NCI-H526 (cell line): ENCODE measurements around the gene ZNF792.
"Not testable (repeated sequence)": the region's sequence is repeated elsewhere in the genome, so short reads cannot be mapped to it uniquely, and the experiment has no call there.

Source experiments
- DNase-seq, 2 experiments: peaks; one replicate each; lab custom pipeline; 2025; lab: John Stamatoyannopoulos, UW

The ZNF792 gene

DNA sequence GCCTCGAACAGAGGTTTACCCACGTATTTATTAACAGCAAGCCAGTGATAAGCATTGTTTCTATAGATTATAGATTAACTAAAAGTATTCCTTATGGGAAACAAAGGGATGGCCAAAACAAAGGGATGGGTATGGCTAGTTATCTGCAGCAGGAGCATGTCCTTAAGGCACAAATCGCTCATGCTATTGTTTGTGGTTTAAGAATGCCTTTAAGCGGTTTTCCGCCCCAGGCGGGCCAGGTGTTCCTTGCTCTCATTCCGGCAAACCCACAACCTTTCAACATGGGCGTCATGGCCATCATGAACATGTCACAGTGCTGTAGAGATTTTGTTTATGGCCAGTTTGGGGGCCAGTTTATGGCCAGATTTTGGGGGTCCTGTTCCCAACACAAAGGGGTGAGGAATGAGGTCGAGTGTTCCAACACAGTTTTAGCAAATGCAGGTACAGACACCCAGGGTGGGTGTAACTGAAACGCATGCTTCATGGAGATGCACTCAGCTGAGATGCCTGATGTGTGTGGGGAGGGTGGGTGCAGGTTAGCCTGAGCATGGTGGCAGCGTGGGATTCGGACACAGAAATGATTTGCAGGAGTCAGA, 6.3 kb upstream of the ZNF792 start:
- not testable (repeated sequence) for DNase-seq

DNA sequence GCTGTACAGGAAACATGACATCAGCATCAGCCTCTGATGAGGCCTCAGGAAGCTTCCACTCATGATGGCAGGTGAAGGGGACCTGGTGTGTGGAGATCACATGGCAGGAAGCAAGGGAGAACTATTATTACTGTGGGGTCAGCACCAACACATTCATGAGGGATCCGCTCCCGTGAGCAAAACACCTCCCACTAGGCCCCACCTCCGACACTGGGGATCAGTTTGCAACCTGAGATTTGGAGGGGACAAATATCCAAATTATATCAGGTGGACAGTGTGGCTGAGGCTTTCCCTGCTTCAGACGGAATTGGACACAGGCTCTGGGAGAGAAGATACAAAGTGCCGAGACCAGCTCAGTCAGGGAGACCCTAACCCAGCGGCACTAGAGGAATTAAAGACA, 5.7 kb upstream of the ZNF792 start:
- no peak for DNase-seq

GRCh38 chr19:34967551-34967950, 3.5 kb upstream of the ZNF792 start:
- no peak for DNase-seq

GRCh38 chr19:34965505-34965904, 1.5 kb upstream of the ZNF792 start:
- not testable (repeated sequence) for DNase-seq

DNA sequence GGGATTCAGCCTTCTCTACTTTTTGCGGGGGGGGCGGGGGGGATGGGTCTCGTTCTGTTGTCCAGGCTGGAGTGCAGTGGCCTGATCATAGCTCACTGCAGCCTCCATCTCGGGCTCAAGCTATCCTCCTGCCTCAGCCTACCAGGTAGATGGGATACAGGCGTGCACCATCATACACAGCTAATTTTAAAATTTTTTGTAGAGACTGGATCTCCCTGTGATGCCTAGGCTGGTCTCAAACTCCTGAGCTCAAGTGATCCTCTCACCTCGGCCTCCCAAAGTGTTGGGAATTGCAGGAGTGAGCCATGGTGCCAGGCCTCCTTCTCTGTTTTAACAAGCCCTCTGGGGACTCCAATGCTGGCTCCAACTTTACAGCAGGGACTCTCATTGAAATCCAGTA, 569 bp upstream of the ZNF792 start:
- no peak for DNase-seq

DNA sequence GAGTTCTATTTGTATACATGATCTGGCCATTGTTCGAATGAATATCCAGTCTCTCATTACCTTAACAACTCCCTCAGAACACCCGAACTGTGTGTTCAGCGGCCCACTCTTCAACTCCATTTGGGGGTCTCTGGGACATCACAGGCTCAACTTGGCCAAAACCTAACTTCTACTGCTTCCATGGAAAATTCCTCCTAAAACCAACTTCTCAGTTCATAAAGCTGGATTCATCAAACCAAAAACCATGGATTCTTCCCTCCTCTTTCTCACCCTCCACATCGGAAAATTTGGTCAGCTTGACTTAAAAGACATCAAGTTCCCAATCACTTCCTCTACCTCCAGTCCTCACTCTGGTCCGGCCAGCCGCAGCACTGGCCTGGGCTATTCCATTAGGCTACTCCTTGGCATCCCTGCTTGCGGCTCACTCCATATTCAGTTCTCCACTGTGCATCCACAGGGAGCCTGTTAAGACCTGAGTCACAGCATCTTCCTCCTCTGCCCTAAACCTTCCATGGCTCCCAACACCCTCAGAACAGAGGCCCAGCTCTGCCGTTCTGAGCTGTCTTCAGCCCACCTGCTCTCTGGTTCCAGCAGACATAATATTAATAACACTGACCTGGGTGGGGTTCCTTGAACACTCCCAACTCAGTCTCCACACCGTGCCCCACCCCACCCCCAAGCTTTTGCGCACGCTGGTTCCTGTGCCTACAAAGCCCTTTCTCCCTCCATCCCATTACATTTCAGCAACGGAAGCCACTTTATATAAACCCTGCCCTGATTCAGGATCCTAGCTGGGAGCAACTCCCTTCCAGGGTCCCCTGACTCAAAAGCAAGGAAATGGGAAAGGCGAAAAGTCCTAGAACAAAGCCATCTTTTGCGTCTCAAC, 1.1 kb downstream of the ZNF792 start:
- peak in 1 of 2 experiments; percentile 44 for DNase-seq

DNA sequence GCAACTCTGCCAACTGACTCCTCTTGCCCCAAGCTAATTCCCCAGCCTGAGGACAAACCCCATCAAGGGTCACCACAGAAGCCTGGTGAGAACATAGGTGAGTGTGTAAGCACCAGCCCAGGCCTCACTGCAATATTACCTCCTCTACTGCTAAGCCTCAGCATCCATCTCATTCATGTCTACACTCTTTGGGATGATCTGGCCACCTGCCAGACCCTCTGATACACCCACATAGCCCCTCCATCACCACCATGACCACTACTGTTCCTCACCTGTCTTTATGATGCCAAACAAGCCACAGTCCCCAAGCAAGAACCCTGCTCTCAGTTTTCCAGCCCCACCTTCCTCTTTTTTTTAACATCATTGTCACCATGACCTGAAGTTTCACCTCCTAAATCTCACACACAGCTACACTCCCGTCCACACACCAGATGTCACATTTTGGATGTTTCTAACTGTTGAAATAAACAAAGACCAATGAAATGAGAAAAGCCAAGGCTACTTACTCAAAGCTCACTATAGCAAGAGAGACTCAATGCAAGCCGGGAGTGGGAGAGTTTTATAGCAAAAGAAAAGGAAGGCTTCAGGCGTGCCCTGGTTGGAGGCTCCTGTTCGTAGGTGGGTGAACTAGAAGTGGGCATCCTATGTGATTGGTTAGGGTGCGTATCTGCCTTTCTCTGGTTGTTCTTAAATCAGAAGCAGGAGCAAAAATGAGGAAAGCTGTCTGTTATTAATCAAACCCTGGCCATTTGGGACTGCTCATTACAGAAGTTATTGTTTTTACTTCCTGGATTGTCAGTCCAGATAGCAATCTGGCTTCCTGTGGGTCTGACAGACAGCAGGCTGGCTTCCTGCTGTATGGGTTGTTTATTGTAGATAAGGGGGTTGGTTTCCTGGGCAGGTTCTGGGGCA, 2.0 kb downstream of the ZNF792 start:
- no peak for DNase-seq

GRCh38 chr19:34960940-34961679, 2.9 kb downstream of the ZNF792 start:
- DNase-seq: no peak

DNA sequence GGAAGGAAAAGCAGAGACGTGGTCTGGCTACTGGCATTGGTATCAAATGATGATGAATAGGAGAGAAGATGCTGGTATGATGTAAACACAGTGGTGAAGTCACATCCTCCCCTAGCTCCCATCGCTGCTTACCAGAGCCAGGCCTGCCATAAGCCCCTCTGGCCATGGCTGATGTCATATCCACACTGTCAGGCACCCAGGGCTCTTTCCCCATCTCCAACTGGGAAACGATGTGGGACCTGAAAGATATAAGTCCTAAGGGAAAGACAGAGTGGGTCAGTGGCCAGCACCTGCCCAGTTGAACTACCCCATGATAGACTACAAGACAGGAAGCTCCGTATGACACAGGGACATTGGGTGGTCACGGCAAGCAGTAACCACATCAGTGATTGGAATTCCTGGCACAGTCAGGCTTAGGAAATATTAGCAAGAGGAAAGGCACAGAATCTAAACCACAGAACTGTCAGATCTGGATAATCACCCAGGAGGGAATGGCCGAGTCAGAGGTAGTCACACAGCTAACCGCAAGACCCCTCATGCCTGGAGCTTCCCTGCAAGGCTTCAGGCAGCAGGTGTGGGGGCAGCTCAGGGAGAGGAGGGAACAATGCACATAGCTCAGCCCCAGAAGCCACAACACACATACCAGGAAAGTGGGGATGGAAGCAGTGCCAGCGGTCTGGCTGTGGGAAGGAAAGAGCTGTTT, 3.8 kb downstream of the ZNF792 start:
- DNase-seq: no peak

GRCh38 chr19:34959021-34959420, 5.0 kb downstream of the ZNF792 start:
- no peak for DNase-seq

DNA sequence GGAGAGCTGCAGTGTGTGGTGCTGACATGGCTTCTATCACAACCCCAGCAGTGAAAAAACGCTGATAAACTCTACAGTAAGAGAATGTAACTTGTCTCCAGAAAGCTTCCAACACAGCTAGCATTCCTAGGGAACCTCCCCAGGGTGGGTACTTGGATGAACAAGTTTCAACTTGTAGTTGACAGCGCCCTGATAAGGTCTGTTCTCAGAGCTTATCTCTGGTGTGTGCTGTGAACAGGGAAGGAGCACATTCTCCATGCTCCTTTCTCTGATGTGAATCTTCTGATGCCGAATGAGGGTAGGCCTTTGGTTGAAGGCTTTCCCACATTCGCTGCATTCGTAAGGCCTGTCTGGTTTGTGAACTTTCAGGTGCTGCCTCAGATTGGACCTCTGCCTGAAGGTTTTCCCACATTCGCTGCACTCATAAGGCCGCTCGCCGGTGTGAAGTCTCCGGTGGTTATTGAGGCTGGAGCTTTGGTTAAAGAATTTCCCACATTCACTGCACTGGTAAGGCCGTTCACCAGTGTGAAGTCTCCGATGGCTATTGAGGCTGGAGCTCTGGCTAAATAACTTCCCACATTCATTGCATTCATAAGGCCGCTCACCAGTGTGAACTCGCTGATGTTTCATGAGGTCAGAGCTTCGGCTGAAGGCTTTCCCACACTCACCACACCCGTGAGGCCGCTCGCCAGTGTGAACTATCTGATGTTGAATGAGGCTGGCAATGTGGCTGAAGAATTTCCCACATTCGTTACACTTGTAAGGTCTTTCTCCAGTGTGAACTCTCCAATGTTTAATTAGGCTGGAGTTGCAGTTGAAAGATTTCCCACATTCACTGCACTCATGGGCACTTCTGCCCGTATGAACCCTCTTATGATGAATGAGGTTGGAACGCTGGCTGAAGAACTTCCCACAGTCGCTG, 5.9 kb downstream of the ZNF792 start:
- DNase-seq: no peak

GRCh38 chr19:34953092-34953491, 10.9 kb downstream of the ZNF792 start:
- DNase-seq: no peak

DNA sequence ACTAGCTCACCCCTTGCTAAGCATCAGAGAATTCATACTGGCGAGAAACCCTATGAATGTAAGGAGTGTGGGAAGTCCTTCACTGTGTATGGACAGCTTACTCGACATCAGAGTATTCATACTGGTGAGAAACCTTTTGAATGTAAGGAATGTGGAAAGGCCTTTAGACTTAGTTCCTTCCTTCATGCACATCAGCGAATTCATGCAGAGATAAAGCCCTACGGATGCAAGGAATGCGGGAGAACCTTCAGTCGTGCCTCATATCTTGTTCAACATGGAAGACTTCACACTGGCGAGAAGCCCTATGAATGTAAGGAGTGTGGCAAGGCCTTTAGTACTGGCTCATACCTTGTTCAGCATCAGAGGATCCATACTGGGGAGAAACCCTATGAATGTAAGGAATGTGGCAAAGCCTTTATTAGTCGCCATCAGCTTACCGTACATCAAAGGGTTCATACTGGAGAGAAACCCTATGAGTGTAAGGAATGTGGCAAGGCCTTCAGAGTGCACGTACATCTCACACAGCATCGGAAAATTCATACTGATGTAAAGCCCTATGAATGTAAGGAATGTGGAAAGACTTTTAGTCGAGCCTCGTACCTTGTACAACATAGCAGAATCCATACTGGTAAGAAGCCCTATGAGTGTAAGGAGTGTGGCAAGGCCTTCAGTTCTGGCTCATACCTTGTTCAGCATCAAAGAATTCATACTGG, 20.0 kb downstream of the ZNF792 start:
- DNase-seq: no peak

DNA sequence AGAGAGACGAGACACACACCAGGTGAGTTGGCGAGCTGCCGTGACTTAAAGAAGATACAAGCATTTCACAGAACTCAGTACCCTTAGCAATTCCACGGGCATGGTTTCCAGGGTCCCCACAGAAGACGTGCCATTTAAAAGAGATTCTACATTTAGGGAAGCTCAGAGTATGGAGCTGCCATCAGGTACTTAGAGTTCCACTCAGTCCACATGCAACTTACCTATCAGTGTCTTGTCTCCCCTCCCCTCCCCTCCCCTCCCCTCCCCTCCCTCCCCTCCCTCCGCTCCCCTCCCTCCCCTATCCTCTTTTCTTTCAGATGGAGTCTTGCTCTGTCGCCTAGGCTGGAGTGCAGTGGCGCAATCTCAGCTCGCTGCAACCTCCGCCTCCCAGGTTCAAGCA, 25.1 kb downstream of the ZNF792 start:
- no peak for DNase-seq

DNA sequence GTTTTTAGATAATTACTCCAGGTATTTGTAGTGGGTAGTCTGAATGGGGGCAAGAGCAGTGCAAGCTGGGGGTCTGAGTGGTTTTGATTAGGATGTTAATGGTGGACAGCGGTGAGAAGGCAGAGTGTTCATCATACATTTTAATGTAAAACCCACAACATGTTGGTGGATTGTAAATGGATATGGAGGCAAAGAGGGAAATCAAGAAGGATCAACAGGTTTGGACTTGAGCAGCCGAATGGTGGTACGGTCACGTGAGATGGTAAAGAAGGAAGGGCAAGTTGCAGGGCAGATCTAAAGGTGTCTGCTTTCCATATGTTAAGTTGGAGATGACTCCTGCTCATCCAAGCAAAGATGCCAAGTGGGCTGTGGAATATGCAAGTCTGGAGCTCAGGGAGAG, 27.8 kb downstream of the ZNF792 start:
- no peak for DNase-seq

- no peak for DNase-seq
Measured at GRCh38 chr19:34932494-34932893, 31.5 kb downstream of the ZNF792 start.

GRCh38 chr19:34926685-34927375, 37.2 kb downstream of the ZNF792 start, which contains the start of gene ZNF30:
Gene ZNF30 (plus strand): TSS chr19:34926903. CDS start chr19:34929948, 3,045 bp downstream.
- peak; percentile 85 to 98 for DNase-seq

DNA sequence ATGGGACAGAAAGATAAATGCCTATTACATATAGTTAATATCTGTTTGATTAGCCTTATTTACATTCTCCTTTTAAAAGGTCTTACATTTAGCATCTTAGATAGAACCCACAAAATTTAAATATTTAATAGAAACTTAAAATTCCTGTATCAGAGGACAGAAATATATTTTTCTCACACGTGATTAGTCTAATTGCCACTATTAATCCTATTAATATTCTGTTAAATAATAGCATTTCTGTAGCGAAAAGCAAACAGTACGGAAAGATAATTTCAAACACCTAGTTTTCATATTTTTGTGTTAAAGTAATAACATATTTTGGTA, 37.7 kb downstream of the ZNF792 start:
- no peak for DNase-seq
